Liver (tissue), 9 donors: ENCODE results near the gene AFDN. TPM values are rescaled to one million over a fixed set of nuclear protein-coding genes. Genes with fewer than 3 reads are reported as not detected.
A peak's percentile ranks its signal among the peaks of the same experiment; 100 is the strongest.

Source experiments
- DNase-seq: peaks from one replicate; pipeline ENCODE4 v3.0.0-alpha.2; 2017; ENCODE audit warnings: low spot score
- H3K27ac ChIP-seq, 2 donors: one replicate each; pipeline ENCODE4 v1.7.0; 2013; ENCODE audit warnings: inconsistent platforms in 2 of 2, low read length in 2 of 2, control low read depth in 1 of 2, low read depth in 1 of 2, mild to moderate bottlenecking in 1 of 2
- H3K27me3 ChIP-seq, 4 donors: one replicate each; pipeline versions ENCODE4 v1.6.1 to v1.7.0; 2013; ENCODE audit warnings: low read length in 3 of 4, inconsistent platforms in 1 of 4, mild to moderate bottlenecking in 1 of 4, moderate library complexity in 1 of 4; ENCODE audit not compliant: control insufficient read depth in 4 of 4, insufficient read depth in 4 of 4
- H3K36me3 ChIP-seq, 4 donors: one replicate each; pipeline versions ENCODE4 v1.6.1 to v1.7.0; 2013; ENCODE audit warnings: low read length in 3 of 4, mild to moderate bottlenecking in 3 of 4, low read depth in 1 of 4, moderate library complexity in 1 of 4; ENCODE audit not compliant: control insufficient read depth in 4 of 4, insufficient read depth in 3 of 4
- H3K4me1 ChIP-seq, 4 donors: one replicate each; pipeline versions ENCODE4 v1.6.1 to v1.7.0; 2013; ENCODE audit warnings: low read length in 3 of 4, mild to moderate bottlenecking in 3 of 4, moderate library complexity in 1 of 4; ENCODE audit not compliant: control insufficient read depth in 4 of 4, insufficient read depth in 4 of 4
- H3K4me3 ChIP-seq, 3 donors: one replicate each; pipeline versions ENCODE4 v1.6.1 to v1.7.0; 2013; ENCODE audit warnings: low read length in 3 of 3, control low read depth in 1 of 3, low read depth in 1 of 3, mild to moderate bottlenecking in 1 of 3
- H3K9ac ChIP-seq, 2 donors: one replicate each; pipeline ENCODE4 v1.7.0; 2013; ENCODE audit warnings: low read length in 2 of 2, mild to moderate bottlenecking in 2 of 2, moderate library complexity in 2 of 2, control low read depth in 1 of 2, low read depth in 1 of 2
- H3K9me3 ChIP-seq, 4 donors: one replicate each; pipeline versions ENCODE4 v1.6.1 to v1.7.0; 2013; ENCODE audit warnings: low read length in 3 of 4; ENCODE audit not compliant: control insufficient read depth in 4 of 4
- CTCF ChIP-seq: fragments of 150-350 bp; IDR thresholded peaks from 2 replicates; pipeline ENCODE4 v1.5.1; 2017; ENCODE audit warnings: improper control_type of control experiment, low read depth, low read length; ENCODE audit not compliant: missing input control
- EGR1 ChIP-seq, 2 donors: IDR thresholded peaks; 2 replicates each; pipeline ENCODE4 v1.6.1; 2016 to 2018; ENCODE audit warnings: antibody characterized with exemption in 2 of 2, low read depth in 2 of 2
- FOXA1 ChIP-seq: IDR thresholded peaks from 2 replicates; pipeline ENCODE4 v1.6.1; 2016; ENCODE audit warnings: antibody characterized with exemption
- FOXA2 ChIP-seq: IDR thresholded peaks from 2 replicates; pipeline ENCODE4 v1.6.1; 2016; ENCODE audit warnings: antibody characterized with exemption
- GABPA ChIP-seq, 2 donors: IDR thresholded peaks in 1 of 2; conservative IDR thresholded peaks in 1 of 2; 2 replicates each; pipeline ENCODE4 v1.6.1; 2016; ENCODE audit warnings: antibody characterized with exemption in 2 of 2, mild to moderate bottlenecking in 1 of 2, moderate library complexity in 1 of 2
- HNF4A ChIP-seq, 2 donors: conservative IDR thresholded peaks; 2 replicates each; pipeline ENCODE4 v1.6.1; 2016; ENCODE audit warnings: antibody characterized with exemption in 2 of 2, mild to moderate bottlenecking in 2 of 2
- HNF4G ChIP-seq: IDR thresholded peaks from 2 replicates; pipeline ENCODE4 v1.6.1; 2016; ENCODE audit warnings: antibody characterized with exemption
- JUND ChIP-seq, 2 donors: IDR thresholded peaks; 2 replicates each; pipeline ENCODE4 v1.6.1; 2016; ENCODE audit warnings: antibody characterized with exemption in 2 of 2
- NR2F2 ChIP-seq: IDR thresholded peaks from 2 replicates; pipeline ENCODE4 v1.6.1; 2016; ENCODE audit warnings: antibody characterized with exemption
- RAD21 ChIP-seq, 2 donors: IDR thresholded peaks; 2 replicates each; pipeline ENCODE4 v1.6.1; 2016; ENCODE audit warnings: antibody characterized with exemption in 2 of 2, mild to moderate bottlenecking in 2 of 2
- REST ChIP-seq: IDR thresholded peaks from 2 replicates; pipeline ENCODE4 v1.6.1; 2016; ENCODE audit warnings: antibody characterized with exemption, mild to moderate bottlenecking
- RXRA ChIP-seq, 2 donors: IDR thresholded peaks; 2 replicates each; pipeline ENCODE4 v1.6.1; 2017 to 2018; ENCODE audit warnings: antibody characterized with exemption in 2 of 2, mild to moderate bottlenecking in 1 of 2
- SP1 ChIP-seq: IDR thresholded peaks from 2 replicates; pipeline ENCODE4 v1.6.1; 2018; ENCODE audit warnings: antibody characterized with exemption, mild to moderate bottlenecking
- TAF1 ChIP-seq: conservative IDR thresholded peaks from 2 replicates; pipeline ENCODE4 v1.6.1; 2016; ENCODE audit warnings: antibody characterized with exemption, mild to moderate bottlenecking
- YY1 ChIP-seq: IDR thresholded peaks from 2 replicates; pipeline ENCODE4 v1.6.1; 2016; ENCODE audit warnings: antibody characterized with exemption, mild to moderate bottlenecking
- WGBS: extraction: QIAGEN DNeasy Blood & Tissue Kit; methylation state at CpG from one replicate; pipeline ENCODE4 v1.1.7; 2013; 5-methylcytosine and 5-hydroxymethylcytosine counted together
- polyA plus RNA-seq, 2 donors: library from polyadenylated mRNA; stranded (reverse) in 1 of 2; unstranded in 1 of 2; fragments of 200-250 nt in 1 of 2; fragments of >200 nt in 1 of 2; fragmentation: Nextera tagmentation in 1 of 2; extraction: Ambion mirVana in 1 of 2; gene quantifications; one replicate each; pipeline versions ENCODE4 v1.2.1 to v1.2.3, GENCODE V29; 2013 to 2015
- total RNA-seq, 2 donors: library from RNA; depleted of rRNA; stranded (reverse); fragments of >200 nt; gene quantifications; one replicate each; pipeline ENCODE4 v1.2.3, GENCODE V29; 2014
- TF ChIP-seq, protein P1 (sequence below): IDR thresholded peaks from 2 replicates; pipeline ENCODE4 v1.6.1; 2016; ENCODE audit warnings: antibody characterized with exemption
- TF ChIP-seq, protein P2 (sequence below): IDR thresholded peaks from 2 replicates; pipeline ENCODE4 v1.6.1; 2016; ENCODE audit warnings: antibody characterized with exemption
- TF ChIP-seq, protein P3 (sequence below): IDR thresholded peaks from 2 replicates; pipeline ENCODE4 v1.6.1; 2016; ENCODE audit warnings: antibody characterized with exemption
- donor health status: healthy.
- donor health status: healthy.
- donor health status: healthy.
- donor health status: healthy.
- donor health status: healthy.

The AFDN gene
- total and polyA plus RNA-seq, 4 donors, result 21.3 to 145 (median 29.3) TPM

- peak; percentile 63 to 72 for TF ChIP-seq RAD21 (IDR thresholded peaks at IDR 0.05)
- peak; percentile 28 for TF ChIP-seq CTCF
- no peak for TF ChIP-seq HNF4G
- TF ChIP-seq, protein P1, sequence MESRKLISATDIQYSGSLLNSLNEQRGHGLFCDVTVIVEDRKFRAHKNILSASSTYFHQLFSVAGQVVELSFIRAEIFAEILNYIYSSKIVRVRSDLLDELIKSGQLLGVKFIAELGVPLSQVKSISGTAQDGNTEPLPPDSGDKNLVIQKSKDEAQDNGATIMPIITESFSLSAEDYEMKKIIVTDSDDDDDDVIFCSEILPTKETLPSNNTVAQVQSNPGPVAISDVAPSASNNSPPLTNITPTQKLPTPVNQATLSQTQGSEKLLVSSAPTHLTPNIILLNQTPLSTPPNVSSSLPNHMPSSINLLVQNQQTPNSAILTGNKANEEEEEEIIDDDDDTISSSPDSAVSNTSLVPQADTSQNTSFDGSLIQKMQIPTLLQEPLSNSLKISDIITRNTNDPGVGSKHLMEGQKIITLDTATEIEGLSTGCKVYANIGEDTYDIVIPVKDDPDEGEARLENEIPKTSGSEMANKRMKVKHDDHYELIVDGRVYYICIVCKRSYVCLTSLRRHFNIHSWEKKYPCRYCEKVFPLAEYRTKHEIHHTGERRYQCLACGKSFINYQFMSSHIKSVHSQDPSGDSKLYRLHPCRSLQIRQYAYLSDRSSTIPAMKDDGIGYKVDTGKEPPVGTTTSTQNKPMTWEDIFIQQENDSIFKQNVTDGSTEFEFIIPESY, result no peak
- no peak for TF ChIP-seq JUND (IDR thresholded peaks at IDR 0.05)
- Histone ChIP-seq H3K27me3 (no peaks in the 10 kb centered on the region), H3K27ac (no peak overlapping the region), H3K4me1 (peaks cover 7 to 30% (median 25%) of the 10 kb centered on the region in 4 donors), H3K9me3 (no peaks in the 10 kb centered on the region), H3K9ac (no peak overlapping the region), H3K36me3 (peaks cover 1 to 26% (median 10%) of the 10 kb centered on the region in 4 donors), H3K4me3 (no peak overlapping the region)
- 75% methylated on average over 6 of the region's 6 CpGs for WGBS
- DNase-seq, result no peak
These were observed 141.4 kb downstream of the AFDN start for GRCh38 chr6:167968091-167968490.

GRCh38 chr6:167970230-167970629 is 143.5 kb downstream of the AFDN start:
- H3K4me3 ChIP-seq, result no peak overlapping the region
- no peak for TF ChIP-seq NR2F2
- TF ChIP-seq, protein P1, result no peak
- TF ChIP-seq FOXA1, result no peak
- TF ChIP-seq, protein P2, sequence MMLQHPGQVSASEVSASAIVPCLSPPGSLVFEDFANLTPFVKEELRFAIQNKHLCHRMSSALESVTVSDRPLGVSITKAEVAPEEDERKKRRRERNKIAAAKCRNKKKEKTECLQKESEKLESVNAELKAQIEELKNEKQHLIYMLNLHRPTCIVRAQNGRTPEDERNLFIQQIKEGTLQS, result no peak
- TF ChIP-seq REST, result no peak
- no peak for TF ChIP-seq HNF4G
- TF ChIP-seq CTCF, result no peak
- no peak for TF ChIP-seq RXRA (IDR thresholded peaks at IDR 0.05)
- no peak for TF ChIP-seq RAD21 (IDR thresholded peaks at IDR 0.05)
- no peak for TF ChIP-seq HNF4A (conservative IDR thresholded peaks at IDR 0.05)
- TF ChIP-seq YY1, result no peak
- TF ChIP-seq JUND (IDR thresholded peaks at IDR 0.05), result no peak
- no peak for TF ChIP-seq EGR1 (IDR thresholded peaks at IDR 0.05; ENCODE audit: low read depth in 2 of 2)
- no peak for TF ChIP-seq FOXA2
- no peak for TF ChIP-seq GABPA (IDR thresholded peaks at IDR 0.05 in 1 of 2, conservative IDR thresholded peaks at IDR 0.05 in 1 of 2)
- TF ChIP-seq, protein P3, sequence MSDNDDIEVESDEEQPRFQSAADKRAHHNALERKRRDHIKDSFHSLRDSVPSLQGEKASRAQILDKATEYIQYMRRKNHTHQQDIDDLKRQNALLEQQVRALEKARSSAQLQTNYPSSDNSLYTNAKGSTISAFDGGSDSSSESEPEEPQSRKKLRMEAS, result no peak
- TF ChIP-seq SP1, result no peak
- no peak for TF ChIP-seq TAF1
- H3K27ac ChIP-seq, result no peak overlapping the region
- H3K9ac ChIP-seq, result no peak overlapping the region
- DNase-seq, result no peak
- no peaks in the 10 kb centered on the region for H3K9me3 ChIP-seq
- 94% methylated on average over 10 of the region's 10 CpGs for WGBS
- peaks cover 1 to 26% (median 10%) of the 10 kb centered on the region in 4 donors for H3K36me3 ChIP-seq
- no peaks in the 10 kb centered on the region for H3K27me3 ChIP-seq
- peaks cover 3 to 16% (median 11%) of the 10 kb centered on the region in 4 donors for H3K4me1 ChIP-seq
